Cerebellar cortex (tissue), 1 donor: Measurements from ENCODE around the gene SEMA3G.
A peak's percentile ranks its signal among the peaks of the same experiment; 100 is the strongest.

Experiments used
- DNase-seq: peaks from one replicate; pipeline ENCODE4 v3.0.0-alpha.2; 2015; ENCODE audit warnings: low spot score

Gene SEMA3G

GRCh38 chr3:52394751-52395502, 50.0 kb downstream of the SEMA3G start:
- DNase-seq, result no peak

GRCh38 chr3:52393959-52394670, 50.8 kb downstream of the SEMA3G start:
- no peak for DNase-seq

GRCh38 chr3:52393131-52393807, 51.6 kb downstream of the SEMA3G start:
- no peak for DNase-seq

GRCh38 chr3:52392216-52392930, 52.5 kb downstream of the SEMA3G start:
- no peak for DNase-seq

- DNase-seq, result no peak
These were observed 53.8 kb downstream of the SEMA3G start for GRCh38 chr3:52391096-52391495.

GRCh38 chr3:52388933-52389332, 56.0 kb downstream of the SEMA3G start:
- no peak for DNase-seq

- no peak for DNase-seq
These were observed 56.5 kb downstream of the SEMA3G start for GRCh38 chr3:52388348-52388821.

- no peak for DNase-seq
These were observed 57.4 kb downstream of the SEMA3G start for GRCh38 chr3:52387481-52387880.

GRCh38 chr3:52385157-52385556, 59.7 kb downstream of the SEMA3G start:
- DNase-seq, result peak; percentile 54

GRCh38 chr3:52384019-52384761, 60.7 kb downstream of the SEMA3G start:
- no peak for DNase-seq

GRCh38 chr3:52383446-52383845, 61.5 kb downstream of the SEMA3G start:
- no peak for DNase-seq
